IPS DF 4.7 (cell line): Measurements from ENCODE around the gene S1PR4.
"Not testable (repeated sequence)": the region's sequence is repeated elsewhere in the genome, so short reads cannot be mapped to it uniquely, and the experiment has no call there.

Experiments
- DNase-seq: peaks from one replicate; pipeline ENCODE4 v3.0.0-alpha.2; 2013; ENCODE audit warnings: low spot score; ENCODE audit errors: extremely low read depth

The S1PR4 gene

GRCh38 chr19:3220576-3220975 is 42.0 kb downstream of the S1PR4 start:
- no peak for DNase-seq

- DNase-seq = not testable (repeated sequence)
Measured at GRCh38 chr19:3221576-3221975, 43.0 kb downstream of the S1PR4 start.

- DNase-seq = no peak
Measured at GRCh38 chr19:3222709-3223108, 44.1 kb downstream of the S1PR4 start.

- DNase-seq = no peak
Measured at GRCh38 chr19:3224346-3225168, 46.0 kb downstream of the S1PR4 start, which contains the start of gene CELF5. CELF5 (plus strand) TSS chr19:3224661; CDS start chr19:3224740, 79 bp downstream.

DNA sequence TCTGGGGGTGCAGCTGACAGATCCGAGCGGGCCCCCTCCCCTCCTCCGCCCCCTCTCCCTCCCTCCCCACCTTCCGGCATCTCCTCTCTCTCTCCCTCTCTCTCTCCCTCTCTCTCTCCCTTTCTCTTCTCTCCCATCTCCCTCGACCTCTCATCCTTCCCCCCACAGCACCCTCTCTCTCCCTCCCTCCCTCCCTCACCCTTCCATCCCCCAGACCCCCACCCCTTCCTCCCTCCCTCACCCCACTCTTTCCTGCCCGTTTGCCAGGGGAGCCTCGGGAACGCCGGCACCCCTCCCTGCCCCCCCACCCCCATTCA is 46.6 kb downstream of the S1PR4 start:
- no peak for DNase-seq

- DNase-seq = no peak
Measured at GRCh38 chr19:3225677-3226093, 47.1 kb downstream of the S1PR4 start.

DNA sequence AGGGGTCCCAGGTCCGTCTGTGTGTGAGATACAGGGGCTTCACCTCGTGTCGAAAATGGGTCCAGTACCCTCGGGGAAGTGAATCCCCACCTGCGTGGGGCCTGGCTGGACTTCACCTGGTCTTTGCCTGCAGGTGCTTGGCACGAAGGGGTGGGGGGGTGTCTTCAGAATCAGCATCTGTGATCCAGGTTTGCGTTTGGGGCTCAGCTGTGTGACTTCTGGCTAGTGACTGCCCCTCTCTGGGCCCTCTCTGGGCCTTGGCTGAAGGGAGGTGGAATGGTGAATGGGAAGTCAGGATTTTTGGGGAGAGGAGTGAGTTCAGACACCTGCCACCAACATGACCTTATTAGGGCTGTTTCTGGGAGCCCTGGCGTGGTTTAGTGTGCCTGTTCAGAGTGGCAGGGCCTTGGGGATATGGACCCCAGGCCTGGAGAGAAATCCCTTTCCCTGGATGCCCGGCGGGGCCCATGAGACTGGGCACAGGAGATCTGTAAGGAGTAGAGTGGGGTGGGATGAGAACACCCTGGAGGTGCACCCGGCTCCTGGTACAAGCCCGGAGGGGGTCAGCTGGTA is 48.6 kb downstream of the S1PR4 start:
- no peak for DNase-seq

DNA sequence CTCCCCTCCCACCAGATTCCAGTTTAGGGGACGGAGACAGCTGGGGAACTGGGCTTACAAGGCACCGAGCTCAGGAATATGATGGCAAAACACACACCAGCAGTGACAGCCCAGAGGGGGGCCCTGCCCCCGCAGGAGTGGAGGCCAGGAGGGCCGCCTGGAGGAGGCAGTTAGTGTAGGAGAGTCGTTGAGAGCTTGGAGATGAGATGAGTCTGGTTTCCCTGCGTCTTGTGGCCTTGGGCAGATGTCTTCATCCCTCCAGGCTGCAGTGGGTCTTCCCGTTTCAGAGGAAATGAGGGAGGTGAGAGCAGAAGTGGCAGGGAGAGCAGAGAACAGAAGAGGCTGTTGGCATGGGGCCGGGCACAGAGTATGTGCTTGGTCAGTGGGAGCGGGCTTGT is 50.8 kb downstream of the S1PR4 start:
- DNase-seq = no peak
